Measurements from ENCODE around the gene GAS2L1. TPM values are rescaled to one million over a fixed set of nuclear protein-coding genes. Genes with fewer than 3 reads are reported as not detected.
A peak's percentile ranks its signal among the peaks of the same experiment; 100 is the strongest.

Gene GAS2L1
- total RNA-seq, 2 donors from 2014 or later, result 85.8 to 159 TPM

DNA sequence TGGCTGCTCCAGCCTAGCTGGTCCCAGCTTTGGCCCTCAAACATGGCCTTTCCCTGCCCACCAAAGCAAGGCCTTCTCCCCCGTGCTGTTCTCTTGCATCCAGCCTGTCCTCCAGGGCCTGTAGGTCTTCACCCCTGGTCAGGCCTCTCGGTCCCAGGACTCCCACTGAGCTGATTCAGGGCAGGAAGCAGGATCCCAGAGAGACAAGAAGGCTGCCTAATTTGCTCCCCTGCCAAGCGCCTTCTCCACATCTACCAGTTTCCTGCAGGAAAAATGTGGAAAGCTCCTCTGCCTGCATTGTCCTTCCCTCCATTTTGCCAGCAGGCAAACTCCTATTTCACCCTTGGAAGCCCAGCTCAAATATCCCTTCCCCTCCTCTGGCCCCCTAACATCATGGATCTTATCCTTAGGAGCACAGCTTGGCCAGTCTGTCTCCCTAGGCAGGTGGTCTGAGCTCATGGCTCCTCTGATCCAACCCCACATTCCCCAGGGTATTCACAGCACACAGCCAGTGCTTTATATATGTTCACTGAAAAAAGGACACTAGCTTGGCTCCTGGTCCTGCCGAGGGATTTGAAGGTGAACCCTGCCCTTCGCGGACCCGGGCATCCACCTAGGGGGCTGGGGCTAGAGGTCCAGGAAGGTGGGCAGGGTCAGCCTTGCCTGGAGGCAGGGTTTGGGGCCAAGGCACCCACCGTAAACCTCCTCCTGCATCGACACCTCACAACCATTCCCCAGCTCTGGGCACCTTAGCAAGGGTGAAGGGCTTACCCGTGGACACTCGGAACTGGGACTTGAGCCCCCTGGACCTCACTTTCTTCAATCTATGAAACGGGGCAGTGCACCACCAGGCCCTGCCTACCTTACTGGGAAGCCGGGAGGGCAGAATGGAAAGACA is 39.6 kb upstream of the GAS2L1 start:
- Histone ChIP-seq H3K9me3 (no peaks in the 10 kb centered on the region), H3K36me3 (peaks cover 0 to 5% of the 10 kb centered on the region in 2 donors), H3K4me1 (replicated peaks) (peaks cover 6% of the 10 kb centered on the region), H3K4me3 (peak overlapping the region; percentile 84 to 92), H3K27me3 (replicated peaks; ENCODE audit: insufficient read depth) (no peaks in the 10 kb centered on the region), H3K27ac (peak overlapping the region; percentile 97 to 98)
- DNase-seq (ENCODE audit: low spot score), result no peak
- intact Hi-C loops (cut with DNase I), result no loop called here
- TF ChIP-seq POLR2AphosphoS5 (IDR thresholded peaks at IDR 0.05) (no peak), POLR2A (IDR thresholded peaks at IDR 0.05) (no peak)
- TF ChIP-seq, protein P1, sequence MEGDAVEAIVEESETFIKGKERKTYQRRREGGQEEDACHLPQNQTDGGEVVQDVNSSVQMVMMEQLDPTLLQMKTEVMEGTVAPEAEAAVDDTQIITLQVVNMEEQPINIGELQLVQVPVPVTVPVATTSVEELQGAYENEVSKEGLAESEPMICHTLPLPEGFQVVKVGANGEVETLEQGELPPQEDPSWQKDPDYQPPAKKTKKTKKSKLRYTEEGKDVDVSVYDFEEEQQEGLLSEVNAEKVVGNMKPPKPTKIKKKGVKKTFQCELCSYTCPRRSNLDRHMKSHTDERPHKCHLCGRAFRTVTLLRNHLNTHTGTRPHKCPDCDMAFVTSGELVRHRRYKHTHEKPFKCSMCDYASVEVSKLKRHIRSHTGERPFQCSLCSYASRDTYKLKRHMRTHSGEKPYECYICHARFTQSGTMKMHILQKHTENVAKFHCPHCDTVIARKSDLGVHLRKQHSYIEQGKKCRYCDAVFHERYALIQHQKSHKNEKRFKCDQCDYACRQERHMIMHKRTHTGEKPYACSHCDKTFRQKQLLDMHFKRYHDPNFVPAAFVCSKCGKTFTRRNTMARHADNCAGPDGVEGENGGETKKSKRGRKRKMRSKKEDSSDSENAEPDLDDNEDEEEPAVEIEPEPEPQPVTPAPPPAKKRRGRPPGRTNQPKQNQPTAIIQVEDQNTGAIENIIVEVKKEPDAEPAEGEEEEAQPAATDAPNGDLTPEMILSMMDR (IDR thresholded peaks at IDR 0.05), result no peak
- WGBS, result 18% methylated on average over 13 of the region's 13 CpGs

DNA sequence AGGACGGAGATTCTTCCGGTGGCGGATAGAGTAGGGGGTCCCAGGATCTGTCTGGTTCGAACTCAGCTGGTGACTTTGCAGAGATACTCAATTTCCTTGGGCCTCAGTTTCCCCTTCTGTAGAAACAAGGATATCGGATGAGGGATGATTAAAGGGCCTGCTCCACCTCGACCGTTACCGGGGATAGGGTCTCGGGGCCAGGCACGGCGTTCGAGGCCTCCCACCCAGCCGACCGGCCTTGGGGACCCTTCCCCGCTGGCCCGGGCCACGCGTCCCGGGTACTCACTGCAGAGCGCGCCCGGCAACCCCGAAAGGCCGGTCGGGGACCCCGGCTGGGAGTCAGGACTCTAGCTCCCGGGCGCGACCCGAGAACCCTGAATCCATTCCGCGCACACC is 39.0 kb upstream of the GAS2L1 start:
- peaks cover 0 to 5% of the 10 kb centered on the region in 2 donors for H3K36me3 ChIP-seq
- H3K27ac ChIP-seq, result peak overlapping the region; percentile 97 to 98
- intact Hi-C loops (cut with DNase I), result no loop called here
- H3K9me3 ChIP-seq, result no peaks in the 10 kb centered on the region
- under 1% methylated on average over 14 of the region's 32 CpGs for WGBS
- peak overlapping the region; percentile 84 to 92 for H3K4me3 ChIP-seq
- no peak for DNase-seq (ENCODE audit: low spot score)
- peak; percentile 9 for TF ChIP-seq POLR2A (IDR thresholded peaks at IDR 0.05)
- TF ChIP-seq, protein P1 (IDR thresholded peaks at IDR 0.05), result no peak
- no peak for TF ChIP-seq POLR2AphosphoS5 (IDR thresholded peaks at IDR 0.05)
- H3K4me1 ChIP-seq (replicated peaks), result peaks cover 6% of the 10 kb centered on the region
- no peaks in the 10 kb centered on the region for H3K27me3 ChIP-seq (replicated peaks; ENCODE audit: insufficient read depth)

DNA sequence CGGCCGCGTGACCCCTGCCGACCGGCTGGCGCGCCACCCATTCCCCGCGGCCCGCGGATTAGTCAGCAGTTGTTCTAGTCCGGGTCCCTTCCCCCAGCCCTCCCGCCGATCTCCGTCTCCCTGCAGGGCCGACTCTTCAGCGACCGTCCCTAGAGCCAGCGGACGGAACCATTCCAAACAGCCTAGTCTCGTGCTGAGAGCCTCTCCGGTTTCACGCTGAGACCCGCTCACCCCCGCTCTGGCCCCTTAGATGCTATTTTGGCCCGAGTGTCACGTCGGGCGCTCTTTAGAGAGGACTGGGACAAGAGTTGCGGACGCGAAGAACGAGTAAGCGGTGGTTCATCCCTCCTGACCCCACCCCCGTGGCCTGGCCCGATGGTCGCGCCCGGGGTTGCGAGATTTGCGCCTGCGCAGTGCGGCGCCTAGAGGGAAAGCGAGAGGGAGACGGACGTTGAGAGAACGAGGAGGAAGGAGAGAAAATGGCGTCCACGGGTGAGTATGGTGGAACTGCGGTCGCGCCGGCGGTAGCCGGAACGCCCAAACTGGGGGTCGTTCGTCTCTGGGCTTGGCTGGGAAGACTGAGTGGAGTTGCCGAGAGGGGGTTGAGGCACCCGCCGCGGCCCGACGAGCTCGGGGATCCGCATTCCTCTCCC is 38.5 kb upstream of the GAS2L1 start, which contains the start of the genes EWSR1 and RHBDD3:
EWSR1 (plus strand) TSS at position 411 of the 653 bp plus-strand sequence; CDS start at position 480, 69 bp downstream.
RHBDD3 (minus strand) TSS at position 124 of the 653 bp plus-strand sequence. CDS start 2,355 bp downstream, outside the sequence.
- WGBS, result under 1% methylated on average over 48 of the region's 67 CpGs
- intact Hi-C loops (cut with DNase I), result no loop called here

DNA sequence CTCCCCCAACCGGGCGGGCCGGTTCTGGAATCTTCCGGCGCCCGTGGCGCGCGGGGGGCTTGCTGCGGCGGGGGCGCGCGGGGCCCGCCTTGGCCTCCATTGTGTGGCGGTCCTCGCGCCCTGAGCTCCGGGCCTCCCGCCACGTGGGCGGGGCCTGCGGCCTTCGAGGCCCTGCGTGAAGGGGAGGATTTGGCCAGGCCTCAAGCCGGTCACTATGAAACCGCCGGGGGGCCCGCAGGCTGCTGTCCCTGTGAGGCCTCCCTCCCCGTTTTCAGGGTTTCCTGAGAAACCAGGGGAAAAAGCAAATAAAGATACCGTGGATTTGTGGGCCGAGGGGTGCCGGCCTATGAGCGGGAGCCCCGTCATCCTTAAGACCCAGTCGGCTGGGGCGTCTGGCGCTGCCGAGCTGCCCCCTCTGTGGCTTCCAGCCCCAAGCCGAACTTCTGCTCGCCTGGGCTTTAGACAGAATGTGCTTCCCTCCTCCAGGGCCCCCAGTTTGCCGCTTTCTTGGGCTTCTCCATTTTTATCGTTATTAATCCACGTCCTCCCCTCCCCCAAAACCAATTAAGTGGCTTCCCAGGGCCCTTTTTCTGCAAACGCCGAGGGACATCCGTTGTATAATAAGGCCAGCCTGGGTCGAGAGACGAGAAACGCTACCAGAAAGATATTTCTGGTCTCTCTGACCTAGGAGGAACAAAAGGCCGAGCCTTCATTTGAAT is 37.8 kb upstream of the GAS2L1 start:
- peak; percentile 24 for DNase-seq (ENCODE audit: low spot score)
- Histone ChIP-seq H3K9me3 (no peaks in the 10 kb centered on the region), H3K27ac (peak overlapping the region; percentile 97 to 98), H3K36me3 (peaks cover 0 to 5% of the 10 kb centered on the region in 2 donors), H3K4me1 (replicated peaks) (peaks cover 6% of the 10 kb centered on the region), H3K4me3 (peak overlapping the region; percentile 84 to 92), H3K27me3 (replicated peaks; ENCODE audit: insufficient read depth) (no peaks in the 10 kb centered on the region)
- WGBS, result under 1% methylated on average over 49 of the region's 51 CpGs
- TF ChIP-seq POLR2AphosphoS5 (IDR thresholded peaks at IDR 0.05) (no peak), POLR2A (IDR thresholded peaks at IDR 0.05) (no peak)
- TF ChIP-seq, protein P1 (IDR thresholded peaks at IDR 0.05), result no peak
- intact Hi-C loops (cut with DNase I), result no loop called here

More for the DNA sequence above, 38.5 kb upstream of the GAS2L1 start, which contains the start of the genes EWSR1 and RHBDD3:
- peaks cover 6% of the 10 kb centered on the region for H3K4me1 ChIP-seq (replicated peaks)
- TF ChIP-seq, protein P1 (IDR thresholded peaks at IDR 0.05), result no peak
- TF ChIP-seq POLR2A (IDR thresholded peaks at IDR 0.05) (peak; percentile 85), POLR2AphosphoS5 (IDR thresholded peaks at IDR 0.05) (peak; percentile 96)
- H3K36me3 ChIP-seq, result peaks cover 0 to 5% of the 10 kb centered on the region in 2 donors
- H3K4me3 ChIP-seq, result peak within 1 kb of the TSS; percentile 84 to 92
- peak within 1 kb of the TSS; percentile 97 to 98 for H3K27ac ChIP-seq
- no peaks in the 10 kb centered on the region for H3K9me3 ChIP-seq
- peak; percentile 91 for DNase-seq (ENCODE audit: low spot score)
- no peaks in the 10 kb centered on the region for H3K27me3 ChIP-seq (replicated peaks; ENCODE audit: insufficient read depth)
